Measurements from ENCODE around the gene CHID1.

CHID1 gene

GRCh38 chr11:825366-826226, 85.0 kb downstream of the CHID1 start:
- no peak for DNase-seq (ENCODE audit: low read depth in 2 of 2, low spot score in 1 of 2)

GRCh38 chr11:824942-825341, 85.7 kb downstream of the CHID1 start:
- no peak for DNase-seq (ENCODE audit: low read depth in 2 of 2, low spot score in 1 of 2)

GRCh38 chr11:824292-824880, 86.2 kb downstream of the CHID1 start:
- no peak for DNase-seq (ENCODE audit: low read depth in 2 of 2, low spot score in 1 of 2)

- DNase-seq (ENCODE audit: low read depth in 2 of 2, low spot score in 1 of 2), result no peak
Measured at GRCh38 chr11:823441-824291, 86.9 kb downstream of the CHID1 start.

- DNase-seq (ENCODE audit: low read depth in 2 of 2, low spot score in 1 of 2), result no peak
Measured at GRCh38 chr11:821512-822371, 88.9 kb downstream of the CHID1 start.

- DNase-seq (ENCODE audit: low read depth in 2 of 2, low spot score in 1 of 2), result no peak
Measured at GRCh38 chr11:820655-821511, 89.7 kb downstream of the CHID1 start.

- peak; percentile 78 to 84 for DNase-seq (ENCODE audit: low read depth in 2 of 2, low spot score in 1 of 2)
Measured at GRCh38 chr11:819943-820649, 90.5 kb downstream of the CHID1 start.

- peak; percentile 82 to 87 for DNase-seq (ENCODE audit: low read depth in 2 of 2, low spot score in 1 of 2)
Measured at GRCh38 chr11:819129-819931, 91.3 kb downstream of the CHID1 start.

- no peak for DNase-seq (ENCODE audit: low read depth in 2 of 2, low spot score in 1 of 2)
Measured at GRCh38 chr11:818396-819128, 92.0 kb downstream of the CHID1 start, which contains the start of gene PNPLA2. Gene PNPLA2 (plus strand): TSS chr11:818914. CDS start chr11:819719, 805 bp downstream.
